Neuronal stem cell (in vitro differentiated cells): ENCODE data around the gene EMC7.
"Not testable (repeated sequence)": the region's sequence is repeated elsewhere in the genome, so short reads cannot be mapped to it uniquely, and the experiment has no call there.

Experiments used
- DNase-seq: peaks from one replicate; pipeline ENCODE4 v3.0.0-alpha.2; 2013; ENCODE audit warnings: low spot score
- H2AFZ ChIP-seq: one replicate; pipeline ENCODE4 v1.6.1; 2013; ENCODE audit warnings: mild to moderate bottlenecking, low read length, inconsistent platforms
- H2AK5ac ChIP-seq: 2 replicates; pipeline ENCODE4 v1.6.1; 2013; ENCODE audit warnings: low read depth, mild to moderate bottlenecking, inconsistent platforms, low read length, moderate library complexity, mixed read lengths
- H2BK120ac ChIP-seq: 2 replicates; pipeline ENCODE4 v1.6.1; 2013; ENCODE audit warnings: low read depth, mild to moderate bottlenecking, inconsistent platforms, low read length, moderate library complexity, mixed read lengths
- H2BK12ac ChIP-seq: one replicate; pipeline ENCODE4 v1.6.1; 2013; ENCODE audit warnings: low read length, inconsistent platforms
- H2BK15ac ChIP-seq: 2 replicates; pipeline ENCODE4 v1.6.1; 2013; ENCODE audit warnings: mild to moderate bottlenecking, low read length, inconsistent platforms, mixed read lengths
- H2BK5ac ChIP-seq: one replicate; pipeline ENCODE4 v1.6.1; 2013; ENCODE audit warnings: inconsistent platforms, mild to moderate bottlenecking, low read length, moderate library complexity
- H3K14ac ChIP-seq: one replicate; pipeline ENCODE4 v1.6.1; 2013; ENCODE audit warnings: low read length, inconsistent platforms
- H3K18ac ChIP-seq: 2 replicates; pipeline ENCODE4 v1.6.1; 2013; ENCODE audit warnings: low read length, inconsistent platforms
- H3K23ac ChIP-seq: 2 replicates; pipeline ENCODE4 v1.6.1; 2013; ENCODE audit warnings: low read depth, mild to moderate bottlenecking, mixed read lengths, low read length, inconsistent platforms; ENCODE audit not compliant: poor library complexity
- H3K27ac ChIP-seq: replicated peaks from 3 replicates; pipeline ENCODE4 v1.5.1; 2013; ENCODE audit warnings: low read length, inconsistent platforms
- H3K27me3 ChIP-seq, 3 experiments: 2 replicates each; pipeline ENCODE4 v1.6.1; 2013; ENCODE audit warnings: low read length in 3 of 3, mild to moderate bottlenecking in 2 of 3, inconsistent platforms in 1 of 3, low read depth in 1 of 3, mixed read lengths in 1 of 3, moderate library complexity in 1 of 3; ENCODE audit not compliant: control insufficient read depth in 3 of 3, insufficient read depth in 3 of 3
- H3K36me3 ChIP-seq, 2 donors: replicated peaks in 1 of 2; 2 replicates each; pipeline ENCODE4 v1.6.1; 2013; ENCODE audit warnings: low read length in 2 of 2; ENCODE audit not compliant: control insufficient read depth in 2 of 2, insufficient read depth in 2 of 2
- H3K4ac ChIP-seq: 2 replicates; pipeline ENCODE4 v1.6.1; 2013; ENCODE audit warnings: inconsistent platforms, mild to moderate bottlenecking, low read length, moderate library complexity
- H3K4me1 ChIP-seq, 2 donors: 1 replicate in 1 of 2; 2 replicates in 1 of 2; pipeline ENCODE4 v1.6.1; 2013; ENCODE audit warnings: low read length in 2 of 2, low read depth in 1 of 2; ENCODE audit not compliant: control insufficient read depth in 2 of 2, insufficient read depth in 1 of 2
- H3K4me2 ChIP-seq: one replicate; pipeline ENCODE4 v1.6.1; 2013; ENCODE audit warnings: mild to moderate bottlenecking, low read length, inconsistent platforms; ENCODE audit not compliant: insufficient read depth, poor library complexity, severe bottlenecking
- H3K4me3 ChIP-seq, 2 donors: 2 replicates each; pipeline ENCODE4 v1.5.1; 2013; ENCODE audit warnings: low read length in 2 of 2, mild to moderate bottlenecking in 2 of 2, inconsistent platforms in 1 of 2, moderate library complexity in 1 of 2
- H3K79me1 ChIP-seq: one replicate; pipeline ENCODE4 v1.6.1; 2013; ENCODE audit warnings: low read depth, mild to moderate bottlenecking, inconsistent platforms, low read length, moderate library complexity
- H3K9ac ChIP-seq: one replicate; pipeline ENCODE4 v1.6.1; 2013; ENCODE audit warnings: mild to moderate bottlenecking, low read depth, low read length, inconsistent platforms; ENCODE audit not compliant: poor library complexity
- H3K9me3 ChIP-seq, 2 donors: replicated peaks in 1 of 2; 2 replicates each; pipeline versions ENCODE3 to v1.6.1; 2013; ENCODE audit warnings: low read length in 2 of 2, mild to moderate bottlenecking in 2 of 2, inconsistent platforms in 1 of 2, low read depth in 1 of 2, mixed read lengths in 1 of 2, moderate library complexity in 1 of 2; ENCODE audit not compliant: control insufficient read depth in 2 of 2, insufficient read depth in 1 of 2
- H4K8ac ChIP-seq: one replicate; pipeline ENCODE4 v1.6.1; 2013; ENCODE audit warnings: low read depth, mild to moderate bottlenecking, inconsistent platforms, low read length, moderate library complexity
- H4K91ac ChIP-seq: one replicate; pipeline ENCODE4 v1.6.1; 2013; ENCODE audit warnings: low read length, low read depth, mild to moderate bottlenecking, inconsistent platforms; ENCODE audit not compliant: poor library complexity
- WGBS, 2 donors: extraction: QIAGEN DNeasy Blood & Tissue Kit; methylation state at CpG; one replicate each; pipeline ENCODE4 v1.1.7; 2013; ENCODE audit warnings: missing lambda C conversion rate in 2 of 2, mixed read lengths in 1 of 2; ENCODE audit not compliant: insufficient read length in 2 of 2, insufficient replicate concordance in 1 of 2; ENCODE audit errors: extremely low coverage in 2 of 2; 5-methylcytosine and 5-hydroxymethylcytosine counted together

The EMC7 gene

DNA sequence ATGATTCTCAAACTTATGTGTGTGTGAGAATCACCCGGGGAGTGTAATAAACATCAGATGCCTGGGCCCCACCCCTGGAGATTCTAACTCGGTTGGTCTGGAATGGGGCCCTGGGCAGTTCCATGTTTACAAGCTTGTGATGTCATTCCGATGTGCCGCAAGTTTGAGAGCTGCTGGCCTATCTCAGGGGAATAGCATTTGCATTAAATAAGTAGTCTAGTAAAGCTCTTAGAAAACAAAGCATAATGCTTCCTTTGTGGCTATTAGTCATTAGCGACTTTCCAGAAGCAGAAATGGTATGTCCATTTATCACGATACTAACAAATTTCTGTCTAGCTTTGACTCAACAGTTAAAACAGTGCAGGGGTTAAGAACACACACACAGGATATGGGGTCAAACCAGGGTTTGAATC is 21.1 kb upstream of the EMC7 start:
- no peak overlapping the region for H3K9ac ChIP-seq
- no peak overlapping the region for H3K4ac ChIP-seq
- no peak overlapping the region for H4K8ac ChIP-seq
- no peaks in the 10 kb centered on the region for H3K9me3 ChIP-seq
- no peak for DNase-seq
- H3K79me1 ChIP-seq = no peaks in the 10 kb centered on the region
- no peak overlapping the region for H2BK12ac ChIP-seq
- no peak overlapping the region for H3K18ac ChIP-seq
- H3K4me1 ChIP-seq = peaks cover 0 to 4% of the 10 kb centered on the region in 2 donors
- H3K4me2 ChIP-seq = no peak overlapping the region
- no peak overlapping the region for H2AFZ ChIP-seq
- no peak overlapping the region for H2BK120ac ChIP-seq
- H3K27ac ChIP-seq = no peak overlapping the region
- no peak overlapping the region for H2BK15ac ChIP-seq
- no peak overlapping the region for H2BK5ac ChIP-seq
- H3K27me3 ChIP-seq = no peaks in the 10 kb centered on the region
- no peak overlapping the region for H2AK5ac ChIP-seq
- H3K36me3 ChIP-seq = no peaks in the 10 kb centered on the region
- H3K14ac ChIP-seq = no peak overlapping the region
- H3K23ac ChIP-seq = no peak overlapping the region
- H4K91ac ChIP-seq = no peak overlapping the region
- WGBS, 2 donors = no CpG with 5 or more reads among the region's 6 CpGs
- H3K4me3 ChIP-seq = no peak overlapping the region

DNA sequence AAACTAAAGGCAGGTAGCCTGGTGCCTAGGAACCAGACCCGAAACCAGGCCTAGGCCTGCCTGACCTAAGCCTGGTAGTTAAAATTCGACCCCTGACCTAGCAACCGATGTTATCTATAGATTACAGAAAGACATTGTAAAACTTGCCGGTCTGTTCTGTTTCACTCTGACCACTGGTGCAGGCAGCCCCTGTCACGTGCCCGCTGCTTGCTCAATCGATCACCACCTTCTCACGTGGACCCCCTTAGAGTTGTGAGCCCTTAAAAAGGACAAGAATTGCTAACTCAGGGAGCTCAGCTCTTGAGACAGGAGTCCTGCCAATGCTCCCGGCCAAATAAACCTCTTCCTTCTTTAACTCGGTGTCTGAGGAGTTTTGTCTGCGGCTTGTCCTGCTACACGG is 20.1 kb upstream of the EMC7 start:
- H4K91ac ChIP-seq, H3K27ac ChIP-seq, H3K14ac ChIP-seq, H3K4me2 ChIP-seq, H3K4ac ChIP-seq, H3K36me3 ChIP-seq, H2AFZ ChIP-seq, H2BK120ac ChIP-seq, H3K23ac ChIP-seq, H3K79me1 ChIP-seq, H3K27me3 ChIP-seq, H3K9ac ChIP-seq, H4K8ac ChIP-seq, H2BK15ac ChIP-seq, H3K4me3 ChIP-seq, H2AK5ac ChIP-seq, H3K4me1 ChIP-seq, H3K9me3 ChIP-seq, DNase-seq, H2BK5ac ChIP-seq, H3K18ac ChIP-seq, H2BK12ac ChIP-seq: not testable (repeated sequence)
- no CpG with 5 or more reads among the region's 12 CpGs for WGBS, 2 donors

DNA sequence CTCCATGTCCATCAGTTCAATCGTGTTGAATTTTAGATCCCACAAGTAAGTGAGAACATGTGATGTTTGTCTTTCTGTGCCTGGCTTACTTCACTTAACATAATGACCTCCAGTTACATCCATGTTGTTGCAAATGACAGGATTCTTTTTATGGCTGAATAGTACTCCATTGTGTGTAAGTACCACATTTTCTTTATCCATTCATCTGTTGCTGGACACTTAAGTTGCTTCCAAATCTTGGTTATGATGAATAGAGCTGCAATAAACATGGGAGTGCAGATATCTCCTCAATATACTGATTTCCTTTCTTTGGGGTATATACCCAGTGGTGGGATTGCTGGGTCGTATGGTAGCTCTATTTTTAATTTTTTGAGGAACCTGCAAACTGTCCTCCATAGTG is 18.8 kb upstream of the EMC7 start:
- not testable (repeated sequence) for H3K4me2 ChIP-seq, H4K8ac ChIP-seq, H3K36me3 ChIP-seq, H2BK120ac ChIP-seq, H3K4me1 ChIP-seq, H3K18ac ChIP-seq, H3K4me3 ChIP-seq, H3K27ac ChIP-seq, H2BK5ac ChIP-seq, H3K9me3 ChIP-seq, H3K79me1 ChIP-seq, H2AFZ ChIP-seq, DNase-seq, H4K91ac ChIP-seq, H2BK15ac ChIP-seq, H2AK5ac ChIP-seq, H3K23ac ChIP-seq, H3K14ac ChIP-seq, H2BK12ac ChIP-seq, H3K27me3 ChIP-seq, H3K9ac ChIP-seq, H3K4ac ChIP-seq
- WGBS, 2 donors = no CpG with 5 or more reads among the region's 2 CpGs

DNA sequence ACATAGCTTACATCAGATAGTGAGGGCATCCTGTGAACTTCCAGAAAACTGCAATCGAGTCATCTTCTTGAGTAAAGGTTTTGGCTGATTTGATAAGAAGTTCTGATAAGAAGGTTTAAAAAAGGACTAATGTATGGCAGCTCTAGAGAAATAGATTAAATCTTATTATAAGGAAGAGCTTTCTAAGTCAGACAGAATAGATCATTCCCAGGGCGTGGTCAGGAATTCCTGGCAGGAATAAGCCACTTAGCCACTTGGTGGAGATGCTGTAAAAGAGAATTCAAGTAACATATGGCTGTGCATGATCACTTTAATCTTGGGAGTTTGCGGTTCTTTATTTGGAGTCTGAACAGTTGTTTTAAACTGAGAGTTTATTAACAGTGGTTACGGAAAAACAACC is 17.6 kb upstream of the EMC7 start:
- H3K18ac ChIP-seq = no peak overlapping the region
- no peak for DNase-seq
- no CpG with 5 or more reads among the region's 4 CpGs for WGBS, 2 donors

More for the DNA sequence above, 17.6 kb upstream of the EMC7 start:
- H3K23ac ChIP-seq = no peak overlapping the region
- H3K79me1 ChIP-seq = no peaks in the 10 kb centered on the region
- H3K4me1 ChIP-seq = no peaks in the 10 kb centered on the region
- H4K91ac ChIP-seq = no peak overlapping the region
- H3K27ac ChIP-seq = no peak overlapping the region
- no peak overlapping the region for H3K4me2 ChIP-seq
- H3K4me3 ChIP-seq = no peak overlapping the region
- H4K8ac ChIP-seq = no peak overlapping the region
- no peak overlapping the region for H3K14ac ChIP-seq
- H2AFZ ChIP-seq = no peak overlapping the region
- no peak overlapping the region for H2BK5ac ChIP-seq
- H2BK15ac ChIP-seq = no peak overlapping the region
- H3K9ac ChIP-seq = no peak overlapping the region
- H2AK5ac ChIP-seq = no peak overlapping the region
- H3K27me3 ChIP-seq = no peaks in the 10 kb centered on the region
- no peak overlapping the region for H2BK120ac ChIP-seq
- no peaks in the 10 kb centered on the region for H3K36me3 ChIP-seq
- no peak overlapping the region for H2BK12ac ChIP-seq
- H3K9me3 ChIP-seq = no peaks in the 10 kb centered on the region
- no peak overlapping the region for H3K4ac ChIP-seq
